Stimulated activated CD4-positive, alpha-beta T cell treated with anti-CD3 and anti-CD28 coated beads, TNF-alpha, amount 100 ng/mL, for 4 hours (primary cell): ENCODE results near the gene TAF3.

Source experiments
- DNase-seq, 3 experiments: peaks; one replicate each; pipeline ENCODE4 v3.0.0-alpha.2; 2020; ENCODE audit warnings: low read depth in 3 of 3

TAF3 gene

GRCh38 chr10:7932301-7933036 lies 114.2 kb downstream of the TAF3 start:
- no peak for DNase-seq

- no peak for DNase-seq
Observed at GRCh38 chr10:7933262-7933661, 115.0 kb downstream of the TAF3 start.

- DNase-seq = no peak
Observed at GRCh38 chr10:7933757-7934156, 115.5 kb downstream of the TAF3 start.

GRCh38 chr10:7937315-7937945 lies 119.1 kb downstream of the TAF3 start:
- DNase-seq = no peak

GRCh38 chr10:7941576-7941975 lies 123.3 kb downstream of the TAF3 start:
- no peak for DNase-seq

- DNase-seq = no peak
Observed at GRCh38 chr10:7942316-7942715, 124.0 kb downstream of the TAF3 start.

- no peak for DNase-seq
Observed at GRCh38 chr10:7942859-7943258, 124.6 kb downstream of the TAF3 start.

- DNase-seq = no peak
Observed at GRCh38 chr10:7944215-7944480, 125.8 kb downstream of the TAF3 start.

GRCh38 chr10:7944537-7944936 lies 126.2 kb downstream of the TAF3 start:
- no peak for DNase-seq

- no peak for DNase-seq
Observed at GRCh38 chr10:7945034-7945433, 126.7 kb downstream of the TAF3 start.

GRCh38 chr10:7945469-7946187 lies 127.3 kb downstream of the TAF3 start:
- no peak for DNase-seq

GRCh38 chr10:7948371-7949000 lies 130.2 kb downstream of the TAF3 start:
- DNase-seq = no peak

GRCh38 chr10:7950981-7951847 lies 132.9 kb downstream of the TAF3 start:
- no peak for DNase-seq

- DNase-seq = no peak
Observed at GRCh38 chr10:7952266-7952665, 134.0 kb downstream of the TAF3 start.

- DNase-seq = no peak
Observed at GRCh38 chr10:7953447-7953846, 135.1 kb downstream of the TAF3 start.

- no peak for DNase-seq
Observed at GRCh38 chr10:7955446-7955845, 137.1 kb downstream of the TAF3 start.

GRCh38 chr10:7956508-7956907 lies 138.2 kb downstream of the TAF3 start:
- DNase-seq = no peak

- no peak for DNase-seq
Observed at GRCh38 chr10:7957591-7957990, 139.3 kb downstream of the TAF3 start.

- no peak for DNase-seq
Observed at GRCh38 chr10:7958442-7958841, 140.1 kb downstream of the TAF3 start.

- DNase-seq = no peak
Observed at GRCh38 chr10:7960108-7960507, 141.8 kb downstream of the TAF3 start.

- DNase-seq = no peak
Observed at GRCh38 chr10:7962592-7962991, 144.3 kb downstream of the TAF3 start.

- DNase-seq = no peak
Observed at GRCh38 chr10:7965457-7965856, 147.2 kb downstream of the TAF3 start.
